HEK293 (cell line): Measurements from ENCODE around the gene C1orf122.

Source experiments
- CTCF ChIA-PET: fragments of 350-600 bp; formaldehyde crosslinking; extraction: SDS; loops from one replicate; lab custom pipeline; 2021; ENCODE audit warnings: antibody characterized with exemption; lab: Yijun Ruan, JAX
- POLR2A ChIA-PET: fragments of 300-600 bp; formaldehyde crosslinking; extraction: SDS; loops from one replicate; lab custom pipeline; 2020; ENCODE audit warnings: antibody characterized with exemption, inconsistent platforms; lab: Yijun Ruan, JAX
- H3K27ac ChIP-seq: fragments of 200-500 bp; sonication (Bioruptor generic); 2 replicates; pipeline ENCODE4 v1.5.1; 2014; ENCODE audit warnings: low read depth, low read length, control low read depth, inconsistent platforms; ENCODE audit errors: extremely low read depth
- H3K36me3 ChIP-seq, 2 experiments: fragments of 200-500 bp in 1 of 2; sonication (Bioruptor generic) in 1 of 2; 1 replicate in 1 of 2; 2 replicates in 1 of 2; pipeline ENCODE4 v1.5.1; 2014 to 2017; ENCODE audit warnings: inconsistent platforms in 2 of 2, low read length in 2 of 2; ENCODE audit not compliant: control insufficient read depth in 2 of 2, insufficient read depth in 1 of 2
- H3K4me1 ChIP-seq: fragments of 200-500 bp; sonication (Bioruptor generic); 2 replicates; pipeline ENCODE4 v1.5.1; 2014; ENCODE audit warnings: mild to moderate bottlenecking, low read length, inconsistent platforms; ENCODE audit not compliant: control insufficient read depth, insufficient read depth
- H3K4me3 ChIP-seq: 2 replicates; pipeline ENCODE4 v1.5.1; 2011; ENCODE audit warnings: low read depth, mild to moderate bottlenecking, control low read depth, low read length, moderate library complexity
- H3K9me3 ChIP-seq: fragments of 200-500 bp; sonication (Bioruptor generic); 2 replicates; pipeline ENCODE4 v1.5.1; 2014; ENCODE audit warnings: low read depth, low read length, inconsistent platforms; ENCODE audit not compliant: control insufficient read depth, insufficient read depth
- IKZF3 ChIP-seq: fragments of 450-650 bp; IDR thresholded peaks from 2 replicates; pipeline ENCODE4 v1.5.0; 2018; ENCODE audit warnings: missing biosample characterization, mild to moderate bottlenecking, missing genetic modification characterization, moderate library complexity
- KLF10 ChIP-seq: fragments of 450-650 bp; IDR thresholded peaks from 2 replicates; pipeline ENCODE4 v1.5.1; 2018; ENCODE audit warnings: missing biosample characterization, mild to moderate bottlenecking, missing genetic modification characterization
- TRIM28 ChIP-seq: IDR thresholded peaks from 2 replicates; pipeline ENCODE4 v1.6.1; 2011; ENCODE audit warnings: low read length, control low read depth, borderline replicate concordance
- ZBTB10 ChIP-seq: fragments of 450-650 bp; formaldehyde crosslinking; IDR thresholded peaks from 2 replicates; pipeline ENCODE4 v1.5.1; 2016; ENCODE audit warnings: missing biosample characterization, missing genetic modification characterization
- ZFP3 ChIP-seq: fragments of 450-650 bp; formaldehyde crosslinking; IDR thresholded peaks from 2 replicates; pipeline ENCODE4 v1.5.1; 2016; ENCODE audit warnings: low read depth, missing biosample characterization, missing genetic modification characterization
- ZNF169 ChIP-seq: fragments of 450-650 bp; formaldehyde crosslinking; IDR thresholded peaks from 2 replicates; pipeline ENCODE4 v1.5.1; 2016; ENCODE audit warnings: missing biosample characterization, missing genetic modification characterization
- ZNF2 ChIP-seq: fragments of 450-650 bp; formaldehyde crosslinking; IDR thresholded peaks from 2 replicates; pipeline ENCODE4 v1.5.1; 2016; ENCODE audit warnings: missing biosample characterization, missing genetic modification characterization
- ZNF26 ChIP-seq: fragments of 450-650 bp; formaldehyde crosslinking; IDR thresholded peaks from 2 replicates; pipeline ENCODE4 v1.5.1; 2016; ENCODE audit warnings: missing biosample characterization, missing genetic modification characterization
- ZNF280C ChIP-seq: fragments of 450-650 bp; formaldehyde crosslinking; IDR thresholded peaks from 2 replicates; pipeline ENCODE4 v1.5.1; 2016; ENCODE audit warnings: missing biosample characterization, missing genetic modification characterization
- ZNF354C ChIP-seq: fragments of 450-650 bp; formaldehyde crosslinking; IDR thresholded peaks from 2 replicates; pipeline ENCODE4 v1.5.1; 2016; ENCODE audit warnings: missing biosample characterization, missing genetic modification characterization, low read depth, borderline replicate concordance
- ZNF626 ChIP-seq: fragments of 450-650 bp; sonication (Bioruptor Pico); formaldehyde crosslinking; IDR thresholded peaks from 2 replicates; pipeline ENCODE4 v1.5.1; 2018; ENCODE audit warnings: missing biosample characterization, missing genetic modification characterization, inconsistent platforms
- ZSCAN23 ChIP-seq: fragments of 450-650 bp; formaldehyde crosslinking; IDR thresholded peaks from 2 replicates; pipeline ENCODE4 v1.5.1; 2016; ENCODE audit warnings: missing biosample characterization, missing genetic modification characterization
- TF ChIP-seq, protein P1 (sequence below): fragments of 450-650 bp; formaldehyde crosslinking; conservative IDR thresholded peaks from 2 replicates; pipeline ENCODE4 v1.5.1; 2016; ENCODE audit warnings: low read depth, missing biosample characterization, missing genetic modification characterization
- TF ChIP-seq, protein P2 (sequence below): fragments of 450-650 bp; formaldehyde crosslinking; IDR thresholded peaks from 2 replicates; pipeline ENCODE4 v1.5.1; 2017; ENCODE audit warnings: missing biosample characterization, missing genetic modification characterization

Gene C1orf122

DNA sequence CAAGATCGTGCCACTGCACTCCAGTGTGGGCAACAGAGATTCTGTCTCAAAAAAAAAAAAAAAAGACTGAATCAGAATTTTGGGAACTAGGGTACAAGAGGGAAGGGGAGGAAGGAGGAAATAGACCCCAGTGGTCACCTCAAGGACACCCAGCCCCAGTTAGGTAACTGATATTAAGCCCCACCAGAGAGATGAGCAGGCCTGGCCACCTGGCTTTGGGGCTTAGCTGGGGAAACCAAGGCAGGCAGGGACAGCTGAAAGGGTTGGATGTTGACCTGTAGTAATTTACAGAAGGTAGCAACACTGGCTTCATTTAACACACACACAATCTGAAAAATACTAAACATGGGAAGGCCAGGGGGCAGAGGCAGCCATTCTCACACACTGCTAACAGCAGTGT lies 5.2 kb upstream of the C1orf122 start:
- no peak overlapping the region for H3K4me3 ChIP-seq
- CTCF ChIA-PET: no interaction called here
- no peak overlapping the region for H3K27ac ChIP-seq
- peaks cover 38 to 96% of the 10 kb centered on the region in 2 experiments for H3K36me3 ChIP-seq
- POLR2A ChIA-PET: interaction anchor here (0.7 kb wide), 2 partner anchors 101 to 172 kb away, joined by 4 to 5 read pairs; no protein-coding TSS in a partner anchor
- H3K4me1 ChIP-seq: no peaks in the 10 kb centered on the region
- no peak for TF ChIP-seq ZNF280C (tag by site-specific recombination)
- TF ChIP-seq, protein P1, sequence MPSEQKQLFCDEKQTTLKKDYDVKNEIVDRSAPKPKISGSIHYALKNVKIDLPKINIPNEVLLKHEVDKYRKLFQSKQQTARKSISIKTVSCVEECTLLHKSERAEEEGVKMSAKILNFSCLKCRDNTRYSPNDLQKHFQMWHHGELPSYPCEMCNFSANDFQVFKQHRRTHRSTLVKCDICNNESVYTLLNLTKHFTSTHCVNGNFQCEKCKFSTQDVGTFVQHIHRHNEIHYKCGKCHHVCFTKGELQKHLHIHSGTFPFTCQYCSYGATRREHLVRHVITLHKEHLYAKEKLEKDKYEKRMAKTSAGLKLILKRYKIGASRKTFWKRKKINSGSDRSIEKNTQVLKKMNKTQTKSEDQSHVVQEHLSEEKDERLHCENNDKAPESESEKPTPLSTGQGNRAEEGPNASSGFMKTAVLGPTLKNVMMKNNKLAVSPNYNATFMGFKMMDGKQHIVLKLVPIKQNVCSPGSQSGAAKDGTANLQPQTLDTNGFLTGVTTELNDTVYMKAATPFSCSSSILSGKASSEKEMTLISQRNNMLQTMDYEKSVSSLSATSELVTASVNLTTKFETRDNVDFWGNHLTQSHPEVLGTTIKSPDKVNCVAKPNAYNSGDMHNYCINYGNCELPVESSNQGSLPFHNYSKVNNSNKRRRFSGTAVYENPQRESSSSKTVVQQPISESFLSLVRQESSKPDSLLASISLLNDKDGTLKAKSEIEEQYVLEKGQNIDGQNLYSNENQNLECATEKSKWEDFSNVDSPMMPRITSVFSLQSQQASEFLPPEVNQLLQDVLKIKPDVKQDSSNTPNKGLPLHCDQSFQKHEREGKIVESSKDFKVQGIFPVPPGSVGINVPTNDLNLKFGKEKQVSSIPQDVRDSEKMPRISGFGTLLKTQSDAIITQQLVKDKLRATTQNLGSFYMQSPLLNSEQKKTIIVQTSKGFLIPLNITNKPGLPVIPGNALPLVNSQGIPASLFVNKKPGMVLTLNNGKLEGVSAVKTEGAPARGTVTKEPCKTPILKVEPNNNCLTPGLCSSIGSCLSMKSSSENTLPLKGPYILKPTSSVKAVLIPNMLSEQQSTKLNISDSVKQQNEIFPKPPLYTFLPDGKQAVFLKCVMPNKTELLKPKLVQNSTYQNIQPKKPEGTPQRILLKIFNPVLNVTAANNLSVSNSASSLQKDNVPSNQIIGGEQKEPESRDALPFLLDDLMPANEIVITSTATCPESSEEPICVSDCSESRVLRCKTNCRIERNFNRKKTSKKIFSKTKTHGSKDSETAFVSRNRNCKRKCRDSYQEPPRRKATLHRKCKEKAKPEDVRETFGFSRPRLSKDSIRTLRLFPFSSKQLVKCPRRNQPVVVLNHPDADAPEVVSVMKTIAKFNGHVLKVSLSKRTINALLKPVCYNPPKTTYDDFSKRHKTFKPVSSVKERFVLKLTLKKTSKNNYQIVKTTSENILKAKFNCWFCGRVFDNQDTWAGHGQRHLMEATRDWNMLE (tag by site-specific recombination): no peak
- TF ChIP-seq IKZF3 (tag by site-specific recombination): no peak
- TF ChIP-seq ZSCAN23 (tag by site-specific recombination): no peak
- TF ChIP-seq TRIM28: no peak
- TF ChIP-seq ZFP3 (tag by site-specific recombination): no peak
- no peak for TF ChIP-seq ZNF2 (tag by site-specific recombination)
- TF ChIP-seq ZNF626 (tag by site-specific recombination): no peak
- no peak for TF ChIP-seq ZNF354C (tag by site-specific recombination)
- no peak for TF ChIP-seq ZBTB10 (tag by site-specific recombination)
- TF ChIP-seq KLF10: no peak
- no peak for TF ChIP-seq ZNF26 (tag by site-specific recombination)
- TF ChIP-seq, protein P2, sequence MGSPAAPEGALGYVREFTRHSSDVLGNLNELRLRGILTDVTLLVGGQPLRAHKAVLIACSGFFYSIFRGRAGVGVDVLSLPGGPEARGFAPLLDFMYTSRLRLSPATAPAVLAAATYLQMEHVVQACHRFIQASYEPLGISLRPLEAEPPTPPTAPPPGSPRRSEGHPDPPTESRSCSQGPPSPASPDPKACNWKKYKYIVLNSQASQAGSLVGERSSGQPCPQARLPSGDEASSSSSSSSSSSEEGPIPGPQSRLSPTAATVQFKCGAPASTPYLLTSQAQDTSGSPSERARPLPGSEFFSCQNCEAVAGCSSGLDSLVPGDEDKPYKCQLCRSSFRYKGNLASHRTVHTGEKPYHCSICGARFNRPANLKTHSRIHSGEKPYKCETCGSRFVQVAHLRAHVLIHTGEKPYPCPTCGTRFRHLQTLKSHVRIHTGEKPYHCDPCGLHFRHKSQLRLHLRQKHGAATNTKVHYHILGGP (tag by site-specific recombination): no peak
- TF ChIP-seq ZNF169 (tag by site-specific recombination): no peak
- no peaks in the 10 kb centered on the region for H3K9me3 ChIP-seq
